H1 (cell line): ENCODE measurements around the gene LRRC25. TPM values are rescaled to one million over a fixed set of nuclear protein-coding genes. Genes with fewer than 3 reads are reported as not detected.
A peak's percentile ranks its signal among the peaks of the same experiment; 100 is the strongest.

Experiments
- CTCF ChIA-PET: fragments of 300-600 bp; sonication (Branson Sonifier 250); formaldehyde crosslinking; loops from one replicate; lab custom pipeline; 2021; ENCODE audit not compliant: partially characterized antibody; lab: Charles Lee
- POLR2A ChIA-PET: fragments of 300-600 bp; sonication (Branson Sonifier 250); formaldehyde crosslinking; loops from one replicate; lab custom pipeline; 2021; ENCODE audit warnings: inconsistent platforms; ENCODE audit not compliant: partially characterized antibody; lab: Charles Lee
- DNase-seq, 2 experiments: peaks; one replicate each; pipeline versions ENCODE4 v3.0.0 to v3.0.0-alpha.2; 2010 to 2022; ENCODE audit warnings: low spot score in 2 of 2, low read depth in 1 of 2, mixed read lengths in 1 of 2
- FAIRE-seq: peaks from 2 replicates; lab custom pipeline; 2011; peaks lifted over from hg19 to GRCh38; lab: Jason Lieb, UNC
- H2AFZ ChIP-seq: 2 replicates; pipeline ENCODE4 v1.8.1; 2012; ENCODE audit warnings: low read length, inconsistent platforms
- H2AK5ac ChIP-seq: 2 replicates; pipeline ENCODE4 v1.6.1; 2013; ENCODE audit warnings: low read depth, low read length
- H2BK120ac ChIP-seq: replicated peaks from 2 replicates; pipeline ENCODE3; 2013; ENCODE audit warnings: low read depth, low read length, inconsistent platforms
- H2BK12ac ChIP-seq: 2 replicates; pipeline ENCODE4 v1.6.1; 2013; ENCODE audit warnings: low read depth, low read length
- H2BK15ac ChIP-seq: 2 replicates; pipeline ENCODE4 v1.6.1; 2013; ENCODE audit warnings: low read length
- H2BK20ac ChIP-seq: 2 replicates; pipeline ENCODE4 v1.6.1; 2013; ENCODE audit warnings: low read length
- H2BK5ac ChIP-seq: 2 replicates; pipeline ENCODE4 v1.6.1; 2013; ENCODE audit warnings: low read depth, low read length
- H3K14ac ChIP-seq: 2 replicates; pipeline ENCODE4 v1.6.1; 2013; ENCODE audit warnings: inconsistent platforms; ENCODE audit not compliant: insufficient read length
- H3K18ac ChIP-seq: 2 replicates; pipeline ENCODE4 v1.6.1; 2013; ENCODE audit warnings: low read length; ENCODE audit errors: extremely low read depth
- H3K23ac ChIP-seq: 2 replicates; pipeline ENCODE4 v1.6.1; 2013; ENCODE audit warnings: inconsistent platforms; ENCODE audit not compliant: insufficient read length
- H3K23me2 ChIP-seq: 2 replicates; pipeline ENCODE4 v1.6.1; 2013; ENCODE audit warnings: low read depth, low read length
- H3K27ac ChIP-seq: 2 replicates; pipeline ENCODE4 v1.6.1; 2011; ENCODE audit warnings: low read depth, low read length, inconsistent platforms
- H3K27me3 ChIP-seq, 4 experiments: replicated peaks in 1 of 4; 1 replicate in 1 of 4; 2 replicates in 3 of 4; pipeline versions ENCODE4 v1.6.1 to v1.8.1; 2011 to 2013; ENCODE audit warnings: low read length in 3 of 4, mild to moderate bottlenecking in 3 of 4, inconsistent platforms in 2 of 4, mixed read lengths in 2 of 4, moderate library complexity in 1 of 4; ENCODE audit not compliant: control insufficient read depth in 3 of 4, insufficient read depth in 3 of 4; ENCODE audit errors: extremely low read depth in 1 of 4
- H3K36me3 ChIP-seq, 4 experiments: 2 replicates each; pipeline versions ENCODE4 v1.6.1 to v1.8.1; 2011 to 2013; ENCODE audit warnings: mild to moderate bottlenecking in 4 of 4, low read length in 3 of 4, moderate library complexity in 2 of 4, control low read depth in 1 of 4, inconsistent platforms in 1 of 4; ENCODE audit not compliant: insufficient read depth in 4 of 4, control insufficient read depth in 2 of 4
- H3K4ac ChIP-seq: replicated peaks from 2 replicates; pipeline ENCODE3; 2013; ENCODE audit warnings: low read length, low read depth, mixed read lengths, inconsistent platforms; ENCODE audit not compliant: insufficient read length
- H3K4me1 ChIP-seq, 4 experiments: replicated peaks in 1 of 4; 1 replicate in 1 of 4; 2 replicates in 3 of 4; pipeline versions ENCODE4 v1.6.1 to v1.8.1; 2011 to 2013; ENCODE audit warnings: low read length in 3 of 4, inconsistent platforms in 2 of 4, mixed read lengths in 1 of 4; ENCODE audit not compliant: insufficient read depth in 4 of 4, control insufficient read depth in 3 of 4
- H3K4me2 ChIP-seq, 2 experiments: 2 replicates each; pipeline versions ENCODE4 v1.6.1 to v1.8.1; 2011 to 2013; ENCODE audit warnings: low read depth in 2 of 2, low read length in 2 of 2, control low read depth in 1 of 2, inconsistent platforms in 1 of 2, mild to moderate bottlenecking in 1 of 2; ENCODE audit not compliant: insufficient read depth in 1 of 2
- H3K4me3 ChIP-seq, 4 experiments: fragments of 200-600, 300-600 bp in 1 of 4; sonication (generic), shearing (Covaris generic), sonication (Bioruptor Twin) in 1 of 4; 2 replicates each; pipeline versions ENCODE4 v1.5.1 to v1.8.1; 2011 to 2016; ENCODE audit warnings: low read length in 4 of 4, low read depth in 3 of 4, control low read depth in 2 of 4, inconsistent platforms in 2 of 4, mild to moderate bottlenecking in 2 of 4, mixed read lengths in 1 of 4, moderate library complexity in 1 of 4; ENCODE audit not compliant: insufficient read depth in 2 of 4; ENCODE audit errors: extremely low read depth in 1 of 4
- H3K56ac ChIP-seq: replicated peaks from 2 replicates; pipeline ENCODE3; 2013; ENCODE audit warnings: low read depth, mild to moderate bottlenecking, mixed read lengths, low read length, inconsistent platforms; ENCODE audit not compliant: insufficient read length
- H3K79me1 ChIP-seq: 2 replicates; pipeline ENCODE4 v1.6.1; 2013; ENCODE audit warnings: low read depth, low read length, control low read depth
- H3K79me2 ChIP-seq, 2 experiments: 2 replicates each; pipeline versions ENCODE4 v1.6.1 to v1.8.1; 2012 to 2013; ENCODE audit warnings: low read length in 2 of 2, mild to moderate bottlenecking in 2 of 2, inconsistent platforms in 1 of 2; ENCODE audit not compliant: insufficient read depth in 2 of 2, control insufficient read depth in 1 of 2
- H3K9ac ChIP-seq, 4 experiments: replicated peaks in 1 of 4; 1 replicate in 1 of 4; 2 replicates in 3 of 4; pipeline versions ENCODE4 v1.6.1 to v1.8.1; 2011 to 2013; ENCODE audit warnings: low read depth in 3 of 4, low read length in 3 of 4, control low read depth in 2 of 4, mild to moderate bottlenecking in 2 of 4, moderate library complexity in 2 of 4, inconsistent platforms in 1 of 4; ENCODE audit errors: extremely low read depth in 1 of 4
- H3K9me3 ChIP-seq, 2 experiments: 2 replicates each; pipeline versions ENCODE4 v1.6.1 to v1.8.1; 2012 to 2013; ENCODE audit warnings: mild to moderate bottlenecking in 2 of 2, moderate library complexity in 2 of 2, control low read depth in 1 of 2, inconsistent platforms in 1 of 2, low read depth in 1 of 2, low read length in 1 of 2, mixed read lengths in 1 of 2; ENCODE audit not compliant: insufficient read depth in 2 of 2
- H4K20me1 ChIP-seq, 2 experiments: replicated peaks in 1 of 2; 2 replicates each; pipeline versions ENCODE3 to v1.8.1; 2011 to 2013; ENCODE audit warnings: inconsistent platforms in 2 of 2, low read length in 2 of 2, mild to moderate bottlenecking in 1 of 2; ENCODE audit not compliant: insufficient read depth in 2 of 2, control insufficient read depth in 1 of 2
- H4K5ac ChIP-seq: 2 replicates; pipeline ENCODE4 v1.6.1; 2013; ENCODE audit warnings: low read length, low read depth, mixed read lengths, inconsistent platforms; ENCODE audit not compliant: insufficient read length
- H4K8ac ChIP-seq: 2 replicates; pipeline ENCODE4 v1.8.0; 2013; ENCODE audit warnings: mild to moderate bottlenecking, moderate library complexity, low read length, inconsistent platforms; ENCODE audit not compliant: insufficient read depth; ENCODE audit errors: extremely low read depth
- H4K91ac ChIP-seq: replicated peaks from 2 replicates; pipeline ENCODE3; 2013; ENCODE audit warnings: low read length, mixed read lengths, inconsistent platforms; ENCODE audit not compliant: insufficient read length
- BACH1 ChIP-seq: IDR thresholded peaks from 2 replicates; pipeline ENCODE4 v1.6.1; 2012; ENCODE audit warnings: low read length, improper control_type of control experiment
- CBX5 ChIP-seq: fragments of 300-800, 300-1000 bp; sonication (generic); IDR thresholded peaks from 2 replicates; pipeline ENCODE4 v1.7.1; 2016; ENCODE audit warnings: antibody characterized with exemption, low read length, low read depth
- EGR1 ChIP-seq: IDR thresholded peaks from 2 replicates; pipeline ENCODE4 v1.6.1; 2011; ENCODE audit warnings: low read depth, low read length, borderline replicate concordance
- KDM4A ChIP-seq: IDR thresholded peaks from one replicate; pipeline ENCODE4 v1.7.1; 2012; ENCODE audit warnings: low read depth, mild to moderate bottlenecking, moderate library complexity, low read length, inconsistent platforms; ENCODE audit not compliant: severe bottlenecking
- MAFK ChIP-seq: IDR thresholded peaks from 2 replicates; pipeline ENCODE4 v1.6.1; 2012; ENCODE audit warnings: low read depth, mild to moderate bottlenecking, improper control_type of control experiment, low read length
- RBBP5 ChIP-seq: IDR thresholded peaks from 2 replicates; pipeline ENCODE4 v1.7.1; 2012; ENCODE audit warnings: low read depth, mild to moderate bottlenecking, inconsistent platforms, low read length, moderate library complexity, borderline replicate concordance
- RNF2 ChIP-seq: fragments of 200-900, 300-1000 bp; sonication (generic); IDR thresholded peaks from 2 replicates; pipeline ENCODE4 v1.7.1; 2016; ENCODE audit warnings: borderline replicate concordance, low read depth, mild to moderate bottlenecking, antibody characterized with exemption, low read length; ENCODE audit not compliant: poor library complexity, severe bottlenecking; ENCODE audit errors: missing control alignments
- SIX5 ChIP-seq: IDR thresholded peaks from 2 replicates; pipeline ENCODE4 v1.6.1; 2011; ENCODE audit warnings: mild to moderate bottlenecking, low read depth, low read length
- SP4 ChIP-seq: IDR thresholded peaks from 2 replicates; pipeline ENCODE4 v1.6.1; 2012; ENCODE audit warnings: low read length, inconsistent platforms
- TAF7 ChIP-seq: optimal IDR thresholded peaks from 2 replicates; pipeline ENCODE3; 2011; ENCODE audit warnings: low read depth, mild to moderate bottlenecking, inconsistent platforms, low read length, moderate library complexity, borderline replicate concordance
- WGBS, 2 experiments: shearing (Covaris generic) in 1 of 2; methylation state at CpG; one replicate each; pipeline versions ENCODE4 v1.1.6 to v1.1.7; 2013 to 2015; ENCODE audit warnings: low lambda C conversion rate in 2 of 2, mixed read lengths in 2 of 2, inconsistent platforms in 1 of 2, low coverage in 1 of 2, missing lambda C conversion rate in 1 of 2; ENCODE audit not compliant: insufficient replicate concordance in 2 of 2, insufficient coverage in 1 of 2, insufficient read length in 1 of 2; ENCODE audit errors: extremely low coverage in 1 of 2, missing lambda C conversion rate in 1 of 2; 5-methylcytosine and 5-hydroxymethylcytosine counted together
- polyA plus RNA-seq, 7 experiments: library from polyadenylated mRNA; depleted of rRNA in 3 of 7; stranded (reverse) in 5 of 7; unstranded in 2 of 7; fragments of >200 nt in 5 of 7; fragments of 200-250 nt in 2 of 7; gene quantifications; 1 replicate in 5 of 7; 2 replicates in 1 of 7; 4 replicates in 1 of 7; pipeline versions ENCODE4 v1.2.1 to v1.2.3, GENCODE V29; 2011 to 2013; ENCODE audit warnings: missing spikeins in 2 of 7, mixed read lengths in 2 of 7
- total RNA-seq: library from RNA; stranded (reverse); fragmentation: NEBNext Ultra II Directional; extraction: Animal tissue kit (Norgen Biotek cat#: 25700); gene quantifications from 2 replicates; pipeline ENCODE4 v1.2.1, GENCODE V29; 2021

Gene LRRC25
- total and polyA plus RNA-seq, 2 of the 8 experiments (the other 6 are each of a cell fraction or from before 2014, with no cell fraction given) = 0.20 to 0.41 TPM

DNA sequence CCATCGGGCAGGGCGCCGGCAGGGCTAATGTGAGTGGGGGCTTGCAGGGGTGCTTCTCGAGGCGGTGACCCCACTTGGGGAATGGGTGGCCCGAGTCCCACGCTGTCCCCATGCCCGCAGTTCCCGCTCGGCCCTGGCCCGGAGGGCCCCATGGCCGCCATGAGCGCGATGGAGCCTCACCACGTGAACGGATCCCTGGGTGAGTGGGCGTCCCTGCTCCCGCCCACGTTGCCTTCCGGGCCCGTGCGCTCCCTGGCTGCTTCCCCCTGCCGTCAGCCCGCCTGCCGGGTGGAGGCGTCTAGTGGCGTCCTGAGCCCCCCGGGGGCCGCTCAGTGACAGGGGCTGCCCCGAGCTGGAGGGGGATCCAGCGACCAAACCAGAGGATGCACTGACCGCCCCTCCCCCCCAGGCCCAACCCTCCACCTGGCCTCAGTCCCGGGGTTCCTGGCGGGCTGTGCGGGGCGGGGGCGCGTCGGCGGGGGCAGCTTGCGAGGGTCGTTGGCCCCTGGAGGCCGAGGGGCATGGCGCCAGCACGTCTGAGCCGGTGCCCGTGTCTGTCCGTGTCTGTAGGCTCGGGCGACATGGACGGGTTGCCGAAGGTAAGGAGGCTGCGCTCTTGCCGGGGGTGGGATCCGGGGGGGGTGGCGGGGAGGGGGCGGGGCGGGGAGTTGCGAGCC, 35.7 kb upstream of the LRRC25 start:
- H3K79me2 ChIP-seq = no peaks in the 10 kb centered on the region
- no peak overlapping the region for H2BK120ac ChIP-seq
- H3K79me1 ChIP-seq = no peaks in the 10 kb centered on the region; the same call in 1 of the 2 replicates
- peak overlapping the region; percentile 16 to 68 (median 42) for H3K4me3 ChIP-seq
- peak overlapping the region; percentile 51 to 87 for H3K4me2 ChIP-seq
- H3K27ac ChIP-seq = 0 out of 2 replicates have a peak overlapping the region, but pooled peaks have one; percentile 66
- H4K20me1 ChIP-seq = peaks cover 0 to 15% of the 10 kb centered on the region in 2 experiments
- H4K8ac ChIP-seq = no peak overlapping the region; the same call in 1 of the 2 replicates
- FAIRE-seq = no peak
- H3K56ac ChIP-seq = peak overlapping the region; percentile 52
- H2AK5ac ChIP-seq = 0 out of 2 replicates have a peak overlapping the region, but pooled peaks have one; percentile 65
- peak in 1 of 2 experiments; percentile 73 for DNase-seq
- H2BK15ac ChIP-seq = peak overlapping the region; percentile 72; the same call in 1 of the 2 replicates
- no peaks in the 10 kb centered on the region for H3K9me3 ChIP-seq
- peak overlapping the region; percentile 95 for H3K18ac ChIP-seq
- H3K27me3 ChIP-seq = no peaks in the 10 kb centered on the region; a peak in 1 of 7 replicates
- H3K9ac ChIP-seq = peak overlapping the region in 2 of 4 experiments; percentile 45 to 59; a peak in 4 of 7 replicates
- no peak overlapping the region for H3K14ac ChIP-seq
- peak overlapping the region; percentile 100 for H3K4ac ChIP-seq
- H4K5ac ChIP-seq = peak overlapping the region; percentile 70
- ChIA-PET POLR2A (interaction anchor here (1.0 to 6.7 kb wide), 7 partner anchors 7 to 36 kb away, joined by 4 to 65 read pairs (median 7); partner anchors contain the start of gene SSBP4), CTCF (interaction anchor here (0.7 to 2.2 kb wide), 3 partner anchors 11 to 18 kb away, joined by 3 to 6 read pairs (median 3); no protein-coding TSS in a partner anchor)
- H2BK12ac ChIP-seq = peak overlapping the region; percentile 63; the same call in 1 of the 2 replicates
- peaks cover 16% of the 10 kb centered on the region; the same call in 1 of the 2 replicates for H3K23me2 ChIP-seq
- peak overlapping the region; percentile 86; the same call in 1 of the 2 replicates for H2BK20ac ChIP-seq
- H2AFZ ChIP-seq = no peak overlapping the region; the same call in 1 of the 2 replicates
- WGBS, 2 experiments = 24% methylated on average over 25 of the region's 59 CpGs; no CpG with 5 or more reads in 1 of the 2 experiments
- H3K4me1 ChIP-seq = peaks cover 0 to 50% (median 28%) of the 10 kb centered on the region in 4 experiments; a peak in 6 of 7 replicates
- H4K91ac ChIP-seq = peak overlapping the region; percentile 97
- H2BK5ac ChIP-seq = peak overlapping the region; percentile 93; the same call in 1 of the 2 replicates
- no peak overlapping the region for H3K23ac ChIP-seq
- peaks cover 2 to 13% (median 7%) of the 10 kb centered on the region in 4 experiments; a peak in 4 of 8 replicates for H3K36me3 ChIP-seq
- TF ChIP-seq TAF7 = peak; percentile 13
- no peak for TF ChIP-seq RNF2
- peak; percentile 27; the same call in 1 of the 2 replicates for TF ChIP-seq RBBP5
- peak; percentile 67; the same call in 1 of the 2 replicates for TF ChIP-seq EGR1
- TF ChIP-seq SIX5 = no peak
- TF ChIP-seq KDM4A = peak; percentile 56
- TF ChIP-seq MAFK = no peak
- TF ChIP-seq CBX5 = no peak
- 0 out of 2 replicates have a peak, but pooled peaks have one; percentile 18 for TF ChIP-seq BACH1
- TF ChIP-seq SP4 = no peak
